Panc1 (cell line): ENCODE measurements around the gene C5AR2.

Experiments used
- CTCF ChIP-seq: fragments of 450-650 bp; IDR thresholded peaks from 2 replicates; pipeline ENCODE4 v1.5.1; 2017; ENCODE audit warnings: mild to moderate bottlenecking
- POLR2AphosphoS5 ChIP-seq: IDR thresholded peaks from 2 replicates; pipeline ENCODE4 v1.6.1; 2012; ENCODE audit warnings: mild to moderate bottlenecking, low read depth, low read length, moderate library complexity
- SIN3A ChIP-seq: IDR thresholded peaks from 2 replicates; pipeline ENCODE4 v1.6.1; 2012; ENCODE audit warnings: low read depth, mild to moderate bottlenecking, low read length, moderate library complexity, borderline replicate concordance; ENCODE audit not compliant: insufficient read depth
- TCF7L2 ChIP-seq: IDR thresholded peaks from 2 replicates; pipeline ENCODE4 v1.6.1; 2011; ENCODE audit warnings: mild to moderate bottlenecking, low read depth, low read length, inconsistent platforms

GRCh38 chr19:47372603-47373002, 40.6 kb downstream of the C5AR2 start:
- TF ChIP-seq CTCF (no peak), POLR2AphosphoS5 (no peak), TCF7L2 (no peak), SIN3A (no peak)
